ENCODE data around the gene PURB.
"Not testable (repeated sequence)": the region's sequence is repeated elsewhere in the genome, so short reads cannot be mapped to it uniquely, and the experiment has no call there.

The PURB gene

DNA sequence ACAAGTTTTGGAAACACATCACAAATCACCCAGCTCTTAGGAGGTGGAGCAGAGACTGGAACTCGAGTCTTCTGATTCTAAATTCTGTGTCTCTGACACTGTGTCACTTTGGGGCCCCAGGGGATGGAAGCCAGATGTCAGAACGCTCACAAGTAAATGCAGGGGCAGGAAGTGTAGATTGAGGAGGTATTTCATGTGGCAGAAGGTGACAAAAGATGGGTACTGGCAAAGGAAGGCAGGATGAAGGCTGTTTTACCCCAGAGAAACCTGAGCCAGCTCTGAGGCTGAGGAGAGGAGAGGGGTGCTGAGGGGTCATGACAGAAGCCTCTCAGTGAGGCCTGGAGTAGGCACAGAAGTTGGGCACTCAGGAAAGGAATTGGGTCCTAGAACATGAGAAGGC, 6.0 kb upstream of the PURB start:
- DNase-seq: no peak

DNA sequence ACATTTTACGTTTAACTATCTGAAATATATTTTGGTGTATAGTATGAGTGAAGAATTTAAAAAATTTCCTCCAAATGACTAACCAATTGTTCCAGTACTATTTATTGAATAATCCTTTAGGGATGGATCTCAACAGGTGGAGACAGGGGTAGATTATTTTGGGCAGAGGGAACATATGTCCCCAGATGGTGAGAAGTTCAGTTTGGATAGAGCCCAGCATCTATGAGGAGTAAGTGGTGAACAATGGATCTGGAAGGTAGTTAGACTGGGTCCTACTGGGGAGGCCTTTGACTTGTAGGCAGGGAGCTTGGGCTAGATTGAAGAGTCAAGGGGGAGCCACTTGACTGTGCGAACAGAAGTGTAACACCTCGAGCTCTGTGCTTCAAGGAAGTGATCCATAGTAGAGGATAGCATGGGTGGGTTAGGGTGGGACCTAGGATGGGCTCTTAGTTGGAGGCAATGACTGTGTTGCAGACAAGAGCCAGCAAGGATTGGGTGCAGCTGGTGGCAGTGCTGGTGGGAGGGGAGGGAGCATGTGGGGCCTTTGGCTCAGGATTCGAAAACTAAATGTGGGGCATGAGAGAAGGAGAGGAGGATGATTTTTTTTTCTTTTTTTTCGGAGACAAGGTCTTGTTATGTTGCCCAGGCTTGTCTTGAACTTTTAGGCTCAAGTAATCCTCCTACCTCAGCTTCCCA, 3.9 kb upstream of the PURB start:
- DNase-seq: no peak

DNA sequence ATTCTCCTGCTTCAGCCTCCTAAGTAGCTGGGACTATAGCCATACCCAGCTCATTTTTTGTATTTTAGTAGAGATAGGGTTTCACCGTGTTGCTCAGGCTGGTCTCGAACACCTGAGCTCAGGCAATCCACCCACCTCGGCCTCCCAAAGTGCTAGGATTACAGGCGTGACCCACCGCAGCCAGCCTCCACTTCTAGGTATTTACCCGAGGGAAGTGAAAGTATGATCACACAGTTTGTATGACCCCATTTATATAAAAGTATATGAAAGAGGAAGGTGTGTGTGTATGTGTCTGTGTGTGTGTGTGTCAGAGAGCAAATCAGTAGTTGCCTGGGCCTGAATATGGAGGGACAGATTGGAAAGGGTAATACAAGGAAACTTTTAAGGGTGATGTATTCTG, 2.0 kb upstream of the PURB start:
- DNase-seq: no peak

DNA sequence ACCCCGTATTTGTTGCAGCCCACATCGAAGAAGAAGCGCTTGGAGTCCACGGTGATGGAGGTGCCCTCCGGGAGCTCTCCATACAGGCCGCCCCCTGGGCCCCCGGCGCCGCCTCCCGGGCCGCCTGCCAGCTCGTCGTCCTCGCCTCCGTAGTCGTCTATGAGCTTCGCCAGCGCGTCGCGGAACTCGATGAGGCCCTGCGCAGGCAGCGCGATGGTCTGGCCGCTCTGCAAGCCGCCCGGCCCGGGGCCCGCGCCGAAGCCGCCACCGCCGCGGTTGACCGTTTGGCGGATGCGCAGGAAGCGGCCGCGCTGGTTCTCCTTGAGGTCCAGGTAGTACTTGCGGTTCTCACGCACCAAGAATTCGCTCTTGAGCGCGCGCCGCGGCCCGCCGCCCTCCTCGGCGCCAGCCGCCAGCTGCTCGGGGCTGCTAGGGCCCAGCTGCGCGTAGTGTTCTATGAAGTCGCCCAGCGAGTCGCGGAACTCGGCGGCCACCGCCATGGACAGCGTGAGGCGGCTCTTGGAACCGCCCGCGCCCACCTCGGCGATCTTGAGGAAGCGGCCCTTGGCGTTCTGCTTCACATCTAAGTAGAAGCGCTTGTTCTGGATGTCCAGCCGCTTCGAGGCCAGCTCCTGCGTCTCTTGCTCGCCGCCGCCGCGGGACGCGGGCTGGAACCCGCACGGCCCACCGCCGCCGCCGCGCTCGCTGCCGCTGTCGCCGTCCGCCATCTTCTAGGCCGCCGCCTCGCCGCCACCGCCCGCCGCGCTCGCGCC, 523 bp downstream of the PURB start:
- peak; percentile 86 for DNase-seq

DNA sequence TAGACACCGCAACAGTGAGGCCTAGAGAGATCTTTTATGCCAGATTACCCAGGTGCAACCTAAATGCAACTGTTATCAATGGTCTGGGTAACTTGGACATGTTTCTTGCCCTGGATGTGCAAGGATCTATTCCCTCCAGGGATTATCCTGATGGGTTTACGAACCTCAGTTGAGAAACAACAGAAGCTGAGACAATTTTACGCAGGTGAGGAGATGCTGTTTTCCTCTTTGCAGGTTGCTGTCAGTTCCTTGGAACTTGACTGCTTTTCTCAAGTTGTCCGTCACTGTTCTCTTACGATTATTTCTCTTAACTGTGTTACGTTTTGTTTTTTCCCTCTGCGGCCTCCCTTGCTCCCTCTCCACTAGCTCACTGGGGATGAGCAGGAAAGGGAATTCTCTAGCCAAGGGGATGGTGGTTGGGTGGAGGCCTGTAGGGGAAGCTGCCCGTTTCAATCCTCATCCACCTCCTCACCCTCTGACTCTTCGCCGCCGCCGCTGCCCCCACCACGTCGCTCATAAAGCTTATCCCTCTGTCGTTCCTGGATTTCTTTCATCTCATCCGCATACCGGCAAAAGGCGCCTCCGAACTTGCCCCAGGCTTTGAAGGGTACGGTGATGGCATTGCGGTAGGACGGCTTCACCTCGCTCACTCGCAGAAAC, 1.2 kb downstream of the PURB start:
- peak; percentile 47 for DNase-seq

DNA sequence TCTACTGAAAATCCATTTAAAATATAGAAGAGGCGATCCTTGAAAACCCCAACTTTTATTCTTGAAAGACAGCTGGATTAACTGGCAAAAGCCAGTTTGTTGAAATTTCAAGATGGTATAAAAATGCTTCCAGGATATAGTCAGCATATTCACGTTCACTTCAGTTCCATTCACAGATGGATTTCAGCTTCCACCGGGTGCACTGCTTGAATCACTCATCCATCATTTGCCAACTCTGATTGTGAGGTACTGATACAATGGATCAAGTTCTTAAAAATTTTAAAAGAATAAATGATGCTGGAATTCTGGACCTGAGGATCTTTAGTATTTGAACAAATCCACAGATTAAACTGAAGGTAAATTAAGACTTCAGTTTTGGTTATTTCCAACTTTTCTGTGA, 2.4 kb downstream of the PURB start:
- DNase-seq: no peak

DNA sequence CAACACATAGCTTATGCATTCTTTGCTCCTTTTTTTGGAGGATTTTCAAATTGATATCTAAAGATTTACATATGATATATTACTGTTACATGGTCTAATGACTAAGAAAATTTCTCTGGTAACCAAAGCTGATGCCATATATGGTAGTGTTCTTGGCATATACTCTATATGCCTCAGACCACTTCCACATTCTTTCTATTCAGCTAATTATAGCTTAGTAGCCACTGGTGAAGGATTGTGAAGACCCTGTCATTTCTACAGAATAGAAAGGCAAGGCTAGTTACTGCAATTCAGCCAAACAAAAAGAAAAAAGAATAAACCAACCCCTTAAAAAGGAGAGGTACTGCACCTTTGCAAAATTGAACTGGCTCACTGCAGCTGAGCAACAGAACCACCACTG, 3.7 kb downstream of the PURB start:
- no peak for DNase-seq

DNA sequence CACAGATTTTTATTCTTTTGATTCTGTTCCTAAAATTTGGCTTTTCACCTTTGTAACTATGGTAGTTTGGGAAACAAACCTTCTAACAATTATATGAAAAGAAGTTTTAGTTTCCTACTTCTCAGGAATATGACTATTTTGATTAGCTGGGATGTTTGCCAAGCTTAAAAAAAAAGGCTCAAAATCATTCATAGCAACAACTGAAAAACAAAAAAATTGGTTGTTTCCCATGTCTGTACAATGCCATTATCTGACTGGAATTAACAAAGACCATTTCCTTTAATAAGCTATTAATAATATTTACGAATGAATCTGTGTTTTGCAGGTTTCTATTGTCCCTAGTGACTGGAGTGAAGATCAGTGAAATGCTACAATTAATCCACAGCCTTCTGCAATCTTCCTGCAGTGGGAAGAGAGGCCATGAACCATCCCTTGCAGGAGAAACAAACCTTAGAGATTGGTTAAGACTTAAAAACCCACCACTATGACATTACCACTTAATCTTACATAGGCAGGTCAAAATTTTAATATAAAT, 4.2 kb downstream of the PURB start:
- DNase-seq: no peak

DNA sequence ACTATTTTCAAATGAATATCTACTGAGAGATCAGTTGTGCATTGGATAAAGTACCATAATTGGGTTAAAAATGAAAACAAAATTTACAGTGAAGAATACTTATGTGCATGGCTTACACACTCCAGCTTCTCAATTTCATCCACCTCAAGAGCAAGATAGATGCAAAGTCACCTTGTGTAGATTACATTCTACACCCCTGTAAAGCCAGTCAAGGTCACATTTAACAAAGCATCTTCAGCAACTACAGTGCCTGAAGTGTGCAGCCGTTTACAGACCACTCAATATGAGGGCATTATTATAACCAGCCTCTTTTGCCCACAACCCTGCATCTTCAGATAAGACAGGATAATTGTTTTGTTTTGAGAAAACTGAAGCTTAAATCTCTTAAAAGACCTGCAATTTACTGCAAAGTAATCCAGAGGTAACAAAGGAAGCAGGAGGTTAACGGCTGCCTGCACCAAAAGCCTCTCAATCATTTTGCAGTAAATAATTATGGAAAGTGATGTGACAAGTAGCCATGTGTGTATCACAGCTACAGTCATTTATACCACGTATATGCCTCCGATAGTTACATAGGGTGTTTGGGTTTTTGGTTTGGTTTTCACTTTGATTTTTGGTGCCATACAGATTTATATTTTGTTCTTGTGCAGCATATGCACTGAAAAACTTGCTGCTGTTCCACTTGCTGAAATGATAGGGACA, 4.9 kb downstream of the PURB start:
- no peak for DNase-seq

DNA sequence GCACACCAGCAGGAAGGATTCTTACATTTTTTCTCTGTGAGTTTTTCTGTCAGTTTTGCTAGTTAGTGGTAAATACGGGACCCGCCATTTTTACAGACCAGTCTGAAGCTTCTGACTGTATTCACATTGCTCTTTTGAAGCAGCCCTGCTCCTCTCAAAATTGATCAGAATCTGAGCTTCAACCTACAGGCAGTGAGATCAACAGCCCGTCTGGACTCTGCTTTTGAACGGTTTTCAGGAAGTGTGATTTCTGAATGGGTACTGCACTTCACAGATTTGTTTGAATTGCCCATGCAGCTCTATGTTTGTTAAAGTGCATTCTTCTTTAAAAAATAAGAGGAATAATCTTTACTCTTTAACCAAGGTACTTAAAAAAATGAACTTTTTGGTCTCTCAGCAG, 8.9 kb downstream of the PURB start:
- no peak for DNase-seq

DNA sequence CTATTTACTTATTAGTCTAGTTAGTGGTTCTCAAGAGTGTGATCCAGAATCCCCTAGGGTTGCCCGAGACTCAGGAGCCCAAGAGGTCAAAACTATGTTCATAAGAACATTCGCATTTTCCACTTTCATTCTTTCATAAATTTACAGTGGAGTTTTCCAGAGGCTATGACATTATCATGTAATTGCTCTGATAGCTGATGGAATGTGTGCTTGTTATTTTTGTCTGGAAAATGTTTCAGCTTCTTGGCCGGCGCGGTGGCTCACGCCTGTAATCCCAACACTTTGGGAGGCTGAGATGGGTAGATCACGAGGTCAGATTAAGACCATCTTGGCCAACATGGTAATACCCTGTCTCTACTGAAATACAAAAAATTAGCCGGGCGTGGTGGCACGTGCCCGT, 10.1 kb downstream of the PURB start:
- no peak for DNase-seq

DNA sequence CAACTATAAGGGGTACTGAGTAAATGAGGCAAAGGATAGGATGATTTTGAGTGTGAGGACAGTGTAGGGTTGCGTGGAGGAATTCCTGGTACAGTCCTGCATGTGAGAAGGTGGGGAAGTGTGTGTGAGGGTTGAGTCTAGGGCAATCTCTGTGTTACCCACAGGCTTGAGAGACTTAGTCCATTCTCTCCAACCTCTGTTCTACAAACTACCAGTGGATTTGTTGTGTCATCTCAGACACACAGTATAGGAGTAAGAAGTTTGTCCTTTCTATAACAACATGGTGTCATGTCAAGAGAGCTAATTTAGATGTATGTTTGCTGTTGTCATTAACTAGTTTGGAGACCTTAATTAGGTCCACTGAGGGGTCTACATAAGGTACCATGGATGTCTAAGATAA, 12.5 kb downstream of the PURB start:
- no peak for DNase-seq

DNA sequence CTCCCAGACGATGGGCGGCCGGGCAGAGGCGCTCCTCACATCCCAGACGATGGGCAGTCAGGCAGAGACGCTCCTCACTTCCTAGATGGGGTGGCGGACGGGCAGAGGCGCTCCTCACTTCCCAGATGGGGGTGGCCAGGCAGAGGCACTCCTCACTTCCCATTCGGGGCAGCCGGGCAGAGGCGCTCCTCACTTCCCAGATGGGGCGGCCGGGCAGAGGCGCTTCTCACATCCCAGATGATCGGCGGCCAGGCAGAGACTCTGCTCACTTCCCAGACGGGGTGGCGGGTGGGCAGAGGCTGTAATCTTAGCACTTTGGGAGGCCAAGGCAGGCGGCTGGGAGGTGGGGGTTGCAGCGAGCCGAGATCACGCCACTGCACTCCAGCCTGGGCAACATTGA, 13.4 kb downstream of the PURB start:
- not testable (repeated sequence) for DNase-seq

DNA sequence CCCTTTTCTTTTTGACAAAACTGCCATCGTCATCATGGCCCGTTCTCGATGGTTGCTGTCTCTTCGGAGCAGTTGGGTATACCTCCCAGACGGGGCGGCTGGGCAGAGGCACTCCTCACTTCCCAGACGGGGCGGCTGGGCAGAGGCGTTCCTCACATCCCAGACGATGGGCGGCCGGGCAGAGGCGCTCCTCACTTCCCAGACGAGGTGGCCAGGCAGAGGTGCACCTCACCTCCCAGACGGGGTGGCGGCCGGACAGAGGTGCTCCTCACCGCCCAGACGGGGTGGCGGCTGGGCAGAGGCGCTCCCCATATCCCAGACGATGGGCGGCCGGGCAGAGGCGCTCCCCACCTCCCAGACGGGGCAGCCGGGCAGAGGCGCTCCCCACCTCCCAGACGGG, 14.6 kb downstream of the PURB start:
- not testable (repeated sequence) for DNase-seq

DNA sequence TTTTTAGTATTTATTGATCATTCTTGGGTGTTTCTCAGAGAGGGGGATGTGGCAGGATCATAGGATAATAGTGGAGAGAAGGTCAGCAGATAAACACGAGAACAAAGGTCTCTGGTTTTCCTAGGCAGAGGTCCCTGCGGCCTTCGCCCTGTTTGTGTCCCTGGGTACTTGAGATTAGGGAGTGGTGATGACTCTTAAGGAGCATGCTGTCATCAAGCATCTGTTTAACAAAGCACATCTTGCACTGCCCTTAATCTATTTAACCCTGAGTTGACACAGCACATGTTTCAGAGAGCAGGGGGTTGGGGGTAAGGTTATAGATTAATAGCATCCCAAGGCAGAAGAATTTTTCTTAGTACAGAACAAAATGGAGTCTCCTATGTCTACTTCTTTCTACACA, 15.0 kb downstream of the PURB start:
- not testable (repeated sequence) for DNase-seq

DNA sequence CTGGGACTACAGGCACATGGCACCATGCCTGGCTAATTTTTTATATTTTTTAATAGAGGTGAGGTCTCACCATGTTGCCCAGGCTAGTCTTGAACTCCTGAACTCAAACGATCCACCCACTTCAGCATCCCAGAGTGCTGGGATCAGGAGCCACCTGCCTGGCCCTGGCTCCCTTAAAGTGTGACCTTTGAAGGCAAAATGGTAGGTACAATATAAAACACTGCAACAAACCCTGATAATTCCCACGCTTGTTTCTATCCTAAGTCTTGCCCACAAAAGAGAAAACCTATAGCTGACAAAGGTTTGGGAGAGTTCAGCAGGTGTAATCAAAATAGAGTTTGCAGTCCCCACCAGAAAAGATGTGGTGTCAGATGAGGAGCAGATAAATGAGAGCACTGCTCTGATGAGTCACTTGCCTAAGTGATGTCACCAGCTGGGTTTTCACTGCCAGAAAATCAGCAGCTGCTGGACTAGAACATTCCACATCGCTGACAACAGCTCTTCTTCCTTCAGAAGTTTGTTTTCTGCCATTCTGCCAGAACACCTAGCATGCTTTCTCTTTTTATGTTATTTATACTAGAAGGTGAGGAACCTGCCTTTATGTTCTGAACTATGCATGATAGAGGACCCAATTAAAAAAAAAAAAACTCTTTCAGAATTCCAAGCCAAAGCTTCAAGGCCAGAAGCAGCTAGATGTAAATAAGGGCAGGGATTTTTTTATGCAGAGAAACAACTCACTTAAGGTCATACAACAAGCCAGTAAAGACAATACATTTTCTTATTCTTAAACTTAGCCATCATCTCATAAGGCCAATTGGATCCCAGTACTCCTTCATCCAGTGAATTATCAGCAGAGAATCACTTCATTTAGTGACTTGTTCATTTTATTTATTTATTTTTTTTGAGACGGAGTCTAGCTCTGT, 18.0 kb downstream of the PURB start:
- DNase-seq: no peak

DNA sequence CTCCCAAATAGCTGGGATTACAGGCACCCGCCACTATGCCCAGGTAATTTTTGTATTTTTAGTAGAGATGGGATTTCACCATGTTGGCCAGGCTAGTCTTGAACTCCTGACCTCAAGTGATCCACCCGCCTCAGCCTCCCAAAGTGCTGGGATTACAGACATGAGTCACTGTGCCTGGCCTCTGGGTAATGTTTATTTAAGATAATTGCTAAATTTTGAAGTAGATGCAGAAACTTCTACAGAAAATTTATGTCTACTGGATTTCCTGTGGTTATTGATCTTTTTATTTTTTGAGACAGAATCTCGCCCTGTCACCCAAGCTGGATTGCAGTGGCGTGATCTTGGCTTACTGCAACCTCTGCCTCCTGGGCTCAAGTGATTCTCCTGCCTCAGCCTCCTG, 23.4 kb downstream of the PURB start:
- not testable (repeated sequence) for DNase-seq

DNA sequence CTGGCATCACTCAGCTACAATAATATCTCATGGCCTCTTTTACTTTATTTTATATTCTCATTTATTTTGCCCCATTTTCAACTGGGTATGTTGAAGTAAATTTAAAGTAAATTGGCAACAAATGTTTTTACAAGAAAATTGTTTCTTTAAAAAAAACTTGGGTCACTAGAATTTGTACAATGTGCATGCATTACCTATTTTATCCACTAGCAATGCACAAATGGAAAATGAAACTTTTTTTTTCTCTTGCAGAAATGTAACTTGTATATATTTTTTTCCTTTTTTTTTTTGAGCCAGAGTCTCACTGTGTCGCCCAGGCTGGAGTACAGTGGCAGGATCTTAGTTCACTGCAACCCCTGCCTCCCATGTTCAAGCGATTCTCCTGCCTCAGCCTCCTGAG, 27.2 kb downstream of the PURB start:
- no peak for DNase-seq

DNA sequence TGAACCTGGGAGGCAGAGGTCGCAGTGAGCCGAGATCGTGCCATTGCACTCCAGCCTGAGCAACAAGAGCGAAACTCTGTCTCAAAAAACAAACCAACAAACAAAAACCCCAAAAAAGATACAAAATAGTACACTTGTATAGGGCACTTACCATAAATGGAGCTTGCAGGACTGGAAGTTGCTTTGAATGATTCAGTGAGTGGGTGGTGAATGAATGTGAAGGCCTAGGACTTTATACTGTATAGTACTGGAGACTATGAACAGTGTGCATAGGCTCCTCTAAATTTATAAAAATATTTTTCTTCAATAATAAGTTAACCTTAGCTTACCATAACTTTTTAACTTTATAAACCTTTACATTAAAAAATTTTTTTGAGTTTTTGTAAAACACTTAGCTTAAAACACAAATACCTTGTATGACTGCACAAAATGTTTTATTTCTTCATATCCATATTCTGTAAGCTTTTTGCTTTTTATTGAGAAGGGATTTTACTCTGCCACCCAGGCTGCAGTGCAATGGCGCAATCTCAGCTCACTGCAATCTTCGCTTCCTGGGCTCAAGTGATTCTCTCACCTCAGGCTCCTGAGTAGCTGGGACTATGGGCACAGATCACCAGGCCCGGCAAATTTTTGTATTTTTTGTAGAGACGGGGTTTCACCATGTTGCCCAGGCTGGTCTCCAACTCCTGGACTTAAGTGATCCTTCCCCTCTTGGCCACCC, 30.5 kb downstream of the PURB start:
- DNase-seq: no peak

DNA sequence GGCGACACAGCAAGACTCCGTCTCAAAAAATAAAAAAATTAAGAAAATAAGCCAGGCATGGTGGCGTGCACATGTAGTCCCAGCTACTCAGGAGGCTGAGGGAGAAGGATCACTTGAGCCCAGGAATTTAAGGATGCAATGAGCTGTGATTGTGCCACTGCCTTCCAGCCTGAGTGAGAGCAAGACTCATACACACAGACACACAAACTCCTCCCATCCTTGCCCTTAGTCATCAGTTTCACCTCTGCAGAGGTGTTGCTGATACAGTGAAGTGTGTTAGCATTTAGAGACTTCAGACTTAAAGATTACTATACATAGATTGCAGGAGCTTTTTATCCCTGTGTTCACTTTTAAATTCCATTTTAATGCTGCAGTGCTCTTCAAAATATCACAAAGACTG, 31.9 kb downstream of the PURB start:
- no peak for DNase-seq

DNA sequence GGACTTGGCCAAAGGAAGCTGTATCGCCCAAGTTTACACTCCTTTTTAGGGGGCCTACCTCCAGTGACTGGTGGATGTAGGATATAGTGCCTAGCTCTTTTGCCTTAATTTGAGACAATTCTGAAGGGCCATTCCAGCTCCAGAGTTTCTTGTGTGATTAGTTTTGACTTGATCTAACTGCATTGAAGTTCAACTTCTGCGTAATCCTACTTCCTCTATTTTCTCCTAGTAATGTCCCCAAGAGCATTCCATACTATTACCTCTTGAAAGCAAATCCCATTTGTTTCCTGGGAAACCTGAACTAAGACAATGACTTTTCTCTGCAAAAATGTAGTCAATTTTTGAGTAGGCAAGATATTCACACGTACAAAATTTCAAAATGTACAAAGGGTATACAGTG, 32.7 kb downstream of the PURB start:
- DNase-seq: no peak

All from right forelimb (tissue), 1 donor.